Posterior cingulate gyrus (tissue), 11 donors: Measurements from ENCODE around the gene ELP2.
"Not testable (repeated sequence)": the region's sequence is repeated elsewhere in the genome, so short reads cannot be mapped to it uniquely, and the experiment has no call there.

Source experiments
- DNase-seq, 10 donors: peaks; one replicate each; pipeline versions ENCODE4 v3.0.0 to v3.0.0-alpha.2; 2020 to 2021; ENCODE audit warnings: mixed read lengths in 3 of 10
- intact Hi-C: fragments of 100-400 bp; cut with DNase I; formaldehyde crosslinking; loops from one replicate; pipeline ENCODE4 v1.15.1; 2023

Gene ELP2

GRCh38 chr18:36153203-36153602 is 23.5 kb downstream of the ELP2 start:
- no peak for DNase-seq
- intact Hi-C loops = no loop called here

GRCh38 chr18:36153771-36154170 is 24.1 kb downstream of the ELP2 start:
- intact Hi-C loops = no loop called here
- no peak for DNase-seq

DNA sequence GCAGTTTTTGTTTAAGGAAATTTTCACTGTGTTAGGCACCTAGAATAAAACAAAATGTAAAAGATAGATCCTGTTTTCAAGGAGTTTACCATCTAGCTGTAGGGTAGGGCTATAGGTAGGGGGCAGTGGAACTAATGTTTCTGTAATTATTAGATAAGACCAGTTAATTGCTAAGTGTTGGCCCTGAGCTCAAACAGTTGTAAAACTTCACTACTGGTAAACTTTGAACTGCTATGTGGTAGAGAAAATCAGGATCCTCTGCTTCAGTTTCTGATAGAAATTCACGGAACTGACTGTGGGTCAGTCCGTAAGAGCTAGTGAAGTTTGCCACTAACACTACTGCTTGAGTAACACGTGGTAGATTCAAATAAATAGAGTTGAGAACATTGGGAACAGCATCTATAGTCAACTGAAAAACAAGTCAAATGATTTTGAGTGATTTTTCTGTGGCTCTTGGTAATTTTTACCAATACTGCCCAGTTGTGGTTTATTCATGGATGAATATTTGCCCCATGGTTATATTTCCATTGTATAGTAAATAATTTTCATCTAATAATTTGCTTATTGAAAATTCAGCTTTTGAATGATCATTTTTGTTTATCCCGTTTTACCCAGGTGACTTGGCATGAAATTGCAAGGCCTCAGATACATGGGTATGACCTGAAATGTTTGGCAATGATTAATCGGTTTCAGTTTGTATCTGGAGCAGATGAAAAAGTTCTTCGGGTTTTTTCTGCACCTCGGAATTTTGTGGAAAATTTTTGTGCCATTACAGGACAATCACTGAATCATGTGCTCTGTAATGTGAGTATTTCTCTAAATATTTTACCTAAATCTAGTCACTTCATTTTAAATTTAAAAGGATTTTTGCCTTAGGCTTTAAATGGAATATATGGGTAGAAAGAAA is 26.4 kb downstream of the ELP2 start:
- DNase-seq = no peak
- intact Hi-C loops = no loop called here

DNA sequence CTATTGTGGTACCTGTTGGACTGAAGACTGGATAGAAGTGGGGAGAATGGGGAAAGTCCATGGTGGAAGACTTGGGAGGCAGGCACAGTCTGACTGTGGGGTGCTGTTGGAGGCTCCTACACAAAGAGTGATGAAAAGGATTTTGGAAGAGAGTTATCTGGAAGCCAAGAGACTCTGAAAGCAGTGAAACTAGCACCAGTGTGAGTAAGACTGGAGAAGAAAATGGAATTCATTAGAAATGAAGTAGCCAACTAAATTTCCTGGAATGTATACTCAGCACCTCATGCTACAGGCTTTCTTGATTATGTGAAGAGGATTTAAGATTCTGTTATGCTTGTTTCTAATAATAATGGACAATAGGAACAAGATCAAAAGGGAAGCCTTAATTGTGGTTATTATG is 27.7 kb downstream of the ELP2 start:
- intact Hi-C loops = no loop called here
- DNase-seq = no peak

DNA sequence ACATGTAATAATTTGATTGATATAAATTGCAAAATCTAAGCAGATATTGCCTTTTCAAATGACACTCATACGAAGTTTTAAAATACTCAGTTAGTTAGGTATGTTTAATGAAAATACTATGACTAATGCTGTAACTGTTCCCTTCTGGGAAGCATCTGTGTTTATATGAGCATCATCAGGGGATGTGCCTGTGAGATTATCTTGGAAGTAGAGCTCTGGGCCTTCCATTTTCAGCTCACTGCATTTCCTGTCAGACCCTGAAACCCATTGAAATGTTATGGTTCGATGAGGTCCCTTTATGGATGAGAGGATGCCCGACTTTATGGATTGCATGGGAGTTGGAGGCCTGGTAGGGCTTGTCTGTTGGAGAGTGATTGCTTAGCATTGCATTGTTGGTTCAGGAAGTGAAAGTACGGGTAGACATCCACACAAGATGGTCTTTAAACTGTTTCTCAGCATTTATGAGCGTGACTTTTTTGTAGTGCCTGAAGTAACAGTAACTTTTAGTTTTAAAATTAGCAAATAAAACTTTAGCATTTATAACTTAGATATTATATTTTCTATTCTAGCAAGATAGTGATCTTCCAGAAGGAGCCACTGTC is 28.7 kb downstream of the ELP2 start:
- intact Hi-C loops = no loop called here
- no peak for DNase-seq

- no peak for DNase-seq
- intact Hi-C loops = no loop called here
Measured at GRCh38 chr18:36160959-36161371, 31.3 kb downstream of the ELP2 start.

GRCh38 chr18:36162981-36163380 is 33.3 kb downstream of the ELP2 start:
- intact Hi-C loops = no loop called here
- DNase-seq = no peak

- no peak for DNase-seq
- intact Hi-C loops = no loop called here
Measured at GRCh38 chr18:36167692-36168218, 38.1 kb downstream of the ELP2 start.

GRCh38 chr18:36168296-36168695 is 38.6 kb downstream of the ELP2 start:
- DNase-seq, intact Hi-C loops: not testable (repeated sequence)

GRCh38 chr18:36169938-36170337 is 40.2 kb downstream of the ELP2 start:
- intact Hi-C loops = no loop called here
- no peak for DNase-seq

DNA sequence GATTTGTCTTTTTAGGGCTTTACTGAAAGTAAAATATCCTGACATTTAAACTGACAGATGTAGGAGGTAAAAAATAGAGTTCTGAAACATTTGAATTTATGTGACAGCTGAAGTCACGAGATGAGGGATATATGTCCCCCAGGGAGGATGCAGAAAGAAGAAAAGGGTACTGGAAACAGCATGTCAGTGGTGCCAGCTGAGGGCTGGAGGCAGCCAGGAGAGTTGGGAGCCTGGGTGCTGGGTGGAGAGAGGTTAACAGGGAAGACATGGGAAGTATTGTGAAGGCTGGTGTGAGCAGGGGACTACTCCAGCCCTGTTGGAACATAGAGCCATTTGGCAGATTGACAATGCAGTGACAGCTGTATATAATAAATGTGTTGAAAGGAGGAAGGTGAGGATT is 45.8 kb downstream of the ELP2 start:
- intact Hi-C loops = no loop called here
- peak in 1 of 10 donors; percentile 61 for DNase-seq

- intact Hi-C loops = no loop called here
Measured at GRCh38 chr18:36176177-36176584, 46.5 kb downstream of the ELP2 start.

DNA sequence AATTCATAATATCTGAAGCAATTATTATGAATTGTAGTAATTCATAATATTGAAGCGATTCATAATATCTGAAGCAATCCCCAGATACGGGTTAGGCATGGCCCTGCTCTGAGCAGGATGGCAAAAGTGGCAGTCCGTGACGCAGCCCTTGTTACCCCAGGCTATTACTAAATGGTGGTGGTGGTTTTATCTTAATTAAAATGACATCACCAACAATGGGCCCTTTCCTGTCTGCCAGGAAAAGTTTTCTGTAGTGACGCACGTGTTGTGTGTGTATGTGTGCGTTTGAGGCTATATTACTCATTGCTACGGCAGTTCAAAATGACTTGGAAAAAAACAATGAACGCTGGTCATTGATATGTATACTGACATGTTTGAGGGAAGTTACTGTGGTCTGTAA is 47.0 kb downstream of the ELP2 start:
- DNase-seq = no peak
- intact Hi-C loops = no loop called here

More at GRCh38 chr18:36176177-36176584, 46.5 kb downstream of the ELP2 start:
- no peak for DNase-seq

DNA sequence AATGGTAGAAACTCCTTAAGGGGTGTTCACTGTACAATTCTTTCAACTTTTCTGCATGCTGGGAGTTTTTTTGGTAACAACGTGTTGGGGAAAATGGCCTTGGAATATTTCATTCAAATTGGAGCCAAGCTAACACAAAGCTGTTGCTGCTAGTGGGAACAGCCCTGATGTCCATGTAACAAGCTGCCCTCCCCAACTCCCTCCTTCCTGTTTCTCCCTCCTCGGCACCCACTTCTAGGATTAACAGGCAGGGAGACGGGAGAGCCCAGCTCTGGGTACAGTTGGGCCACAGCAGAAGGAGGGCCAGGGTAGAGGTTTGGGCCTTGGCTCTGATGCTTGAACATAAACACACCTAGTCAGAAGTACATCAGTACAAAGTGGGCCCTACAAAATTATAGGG is 48.2 kb downstream of the ELP2 start:
- intact Hi-C loops = no loop called here

GRCh38 chr18:36179562-36180355 is 50.1 kb downstream of the ELP2 start:
- DNase-seq = peak in 4 of 10 donors; percentile 29 to 82 (median 36)
- intact Hi-C loops = no loop called here

More for the DNA sequence above, 48.2 kb downstream of the ELP2 start:
- DNase-seq = no peak

- intact Hi-C loops = no loop called here
Measured at GRCh38 chr18:36181441-36181840, 51.7 kb downstream of the ELP2 start.

DNA sequence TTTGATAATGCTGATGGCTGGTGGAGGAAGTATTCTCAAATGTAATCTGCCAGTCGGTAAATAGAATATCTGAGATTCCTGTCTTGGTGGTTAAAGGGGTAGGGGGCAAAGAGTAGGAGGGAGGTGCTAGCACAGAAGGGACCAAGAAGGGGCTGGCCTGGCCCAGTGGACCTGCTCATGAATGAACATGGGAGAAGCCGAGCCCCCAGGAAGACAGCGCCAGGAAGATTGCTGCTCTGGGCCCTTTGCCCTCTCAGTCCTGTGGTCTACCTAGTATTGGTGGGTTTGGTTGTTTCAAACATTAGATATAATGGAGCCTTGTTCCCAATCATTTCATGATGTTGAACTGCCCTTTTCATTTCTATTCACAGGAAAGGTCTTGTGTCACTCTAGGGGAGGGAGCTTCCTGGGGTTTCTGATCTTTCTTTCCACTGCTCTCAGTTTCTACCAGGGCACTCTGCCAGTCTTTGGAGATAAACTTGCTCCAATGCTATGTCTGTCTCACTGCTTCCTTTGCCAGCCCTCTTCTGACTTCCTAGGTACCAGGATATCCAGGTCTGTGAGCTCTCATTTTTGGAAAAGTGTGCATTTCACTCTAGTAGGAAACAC is 52.3 kb downstream of the ELP2 start:
- peak in 1 of 10 donors; percentile 62 for DNase-seq
- intact Hi-C loops = no loop called here

More at GRCh38 chr18:36181441-36181840, 51.7 kb downstream of the ELP2 start:
- DNase-seq = no peak

DNA sequence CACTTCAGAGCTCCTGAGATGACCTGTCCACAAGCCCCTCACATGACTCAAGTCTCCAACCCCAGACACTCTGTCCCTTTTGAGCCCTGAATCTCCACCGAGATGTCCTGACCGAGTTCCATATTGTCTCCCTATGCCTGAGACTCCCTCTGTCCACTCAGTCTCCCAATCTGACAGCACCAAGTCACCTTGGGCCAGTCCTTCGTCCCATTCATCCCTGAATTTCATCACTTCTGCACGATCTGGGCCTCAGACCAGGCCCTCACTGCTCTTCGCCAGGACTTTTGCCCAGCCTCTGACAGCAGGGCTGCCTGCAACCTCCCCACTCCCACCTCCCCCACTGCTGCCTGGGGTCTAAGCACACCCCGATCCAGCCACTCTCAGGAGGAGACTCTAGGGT is 53.3 kb downstream of the ELP2 start:
- peak in 1 of 10 donors; percentile 60 for DNase-seq
- intact Hi-C loops = no loop called here

GRCh38 chr18:36183987-36184386 is 54.3 kb downstream of the ELP2 start:
- no peak for DNase-seq
- intact Hi-C loops = no loop called here

GRCh38 chr18:36185157-36185556 is 55.5 kb downstream of the ELP2 start:
- intact Hi-C loops = no loop called here
- DNase-seq = no peak
